ENCODE results near the gene TNC.

DNA sequence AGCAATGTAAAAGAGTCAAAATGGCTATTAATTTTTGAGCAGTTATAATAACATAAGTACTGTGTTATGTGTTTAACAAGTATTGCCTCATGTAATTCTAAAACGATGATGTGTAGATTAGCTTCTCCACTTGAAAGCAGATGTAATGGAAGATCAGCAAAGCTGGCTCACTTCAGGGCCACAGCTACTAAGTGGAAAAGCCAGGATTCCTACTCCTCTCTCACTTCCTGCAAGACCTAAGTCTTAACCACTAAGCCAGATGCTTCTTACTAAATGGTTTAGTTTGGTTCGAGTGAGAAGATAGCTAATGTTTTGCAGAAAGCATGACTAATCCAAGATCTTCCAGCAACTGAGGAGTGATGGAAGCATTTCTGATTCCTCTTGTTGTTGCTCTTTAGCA is 15.7 kb upstream of the TNC start:
- TF ChIP-seq CTCF (IDR thresholded peaks at IDR 0.05), result no peak
- no peak for TF ChIP-seq POLR2A (IDR thresholded peaks at IDR 0.05)
- TF ChIP-seq EP300 (IDR thresholded peaks at IDR 0.05), result no peak

Data from stomach (tissue), 4 donors.